Upper lobe of left lung (tissue), 6 donors: ENCODE results near the gene ACSL3. TPM values are rescaled to one million over a fixed set of nuclear protein-coding genes. Genes with fewer than 3 reads are reported as not detected.
A peak's percentile ranks its signal among the peaks of the same experiment; 100 is the strongest.
"Not testable (repeated sequence)": the region's sequence is repeated elsewhere in the genome, so short reads cannot be mapped to it uniquely, and the experiment has no call there.

Experiments used
- ATAC-seq, 2 donors: fragments of 200-7000 bp; cut with Tn5 transposase; one replicate each; pipeline ENCODE4 v1.9.1; 2022; ENCODE audit warnings: mild to moderate bottlenecking in 2 of 2, moderate library complexity in 2 of 2; ENCODE audit not compliant: low FRiP score in 2 of 2
- DNase-seq, 2 donors: peaks; one replicate each; pipeline ENCODE4 v3.0.0-alpha.2; 2019 to 2020
- H3K27ac ChIP-seq, 4 donors: fragments of 200-600 bp; sonication (generic); one replicate each; pipeline ENCODE4 v1.5.1; 2016 to 2019
- H3K27me3 ChIP-seq, 4 donors: fragments of 200-600 bp; sonication (generic); one replicate each; pipeline ENCODE4 v1.5.1; 2017 to 2019
- H3K36me3 ChIP-seq, 4 donors: fragments of 200-600 bp; sonication (generic); one replicate each; pipeline ENCODE4 v1.5.1; 2016 to 2019
- H3K4me1 ChIP-seq, 4 donors: fragments of 200-600 bp; sonication (generic); one replicate each; pipeline ENCODE4 v1.5.1; 2018 to 2019
- H3K4me3 ChIP-seq, 4 donors: fragments of 200-600 bp; sonication (generic); one replicate each; pipeline ENCODE4 v1.5.1; 2017 to 2019; ENCODE audit warnings: mild to moderate bottlenecking in 2 of 4, moderate library complexity in 1 of 4
- H3K9me3 ChIP-seq, 4 donors: fragments of 200-600 bp; sonication (generic); one replicate each; pipeline ENCODE4 v1.5.1; 2018 to 2019
- EP300 ChIP-seq, 4 donors: sonication (generic); formaldehyde crosslinking; IDR thresholded peaks; one replicate each; pipeline ENCODE4 v1.5.1; 2017; ENCODE audit warnings: antibody characterized with exemption in 4 of 4, control low read depth in 2 of 4
- POLR2A ChIP-seq, 4 donors: fragments of 450-650 bp; IDR thresholded peaks; one replicate each; pipeline ENCODE4 v1.5.1; 2016 to 2017; ENCODE audit warnings: antibody characterized with exemption in 4 of 4, mild to moderate bottlenecking in 2 of 4
- POLR2AphosphoS5 ChIP-seq, 2 donors: sonication (generic); formaldehyde crosslinking; IDR thresholded peaks; one replicate each; pipeline ENCODE4 v1.5.1; 2017; ENCODE audit warnings: antibody characterized with exemption in 2 of 2
- WGBS, 2 donors: methylation state at CpG; one replicate each; pipeline ENCODE4 v1.1.5; 2017 to 2018; 5-methylcytosine and 5-hydroxymethylcytosine counted together
- total RNA-seq, 6 donors: library from RNA; depleted of rRNA in 4 of 6; stranded (reverse); fragments of >200 nt in 4 of 6; gene quantifications; one replicate each; pipeline versions ENCODE4 v1.1.0 to v1.2.1, GENCODE V29; 2016 to 2021
- TF ChIP-seq, protein P1 (sequence below), 6 experiments: fragments of 450-650 bp in 4 of 6; fragments of 200-600 bp in 2 of 6; sonication (generic) in 2 of 6; IDR thresholded peaks; one replicate each; pipeline ENCODE4 v1.5.1; 2016 to 2019; ENCODE audit warnings: antibody characterized with exemption in 6 of 6
- donor health status: DM: no; HTN: no; CAD: no; lungs with moderate emphysema.
- donor health status: DM: no; HTN: yes; CAD: no; lungs with severe emphysema.

ACSL3 gene
- total RNA-seq, 6 donors from 2014 or later = 35.6 to 86.0 (median 69.9) TPM

DNA sequence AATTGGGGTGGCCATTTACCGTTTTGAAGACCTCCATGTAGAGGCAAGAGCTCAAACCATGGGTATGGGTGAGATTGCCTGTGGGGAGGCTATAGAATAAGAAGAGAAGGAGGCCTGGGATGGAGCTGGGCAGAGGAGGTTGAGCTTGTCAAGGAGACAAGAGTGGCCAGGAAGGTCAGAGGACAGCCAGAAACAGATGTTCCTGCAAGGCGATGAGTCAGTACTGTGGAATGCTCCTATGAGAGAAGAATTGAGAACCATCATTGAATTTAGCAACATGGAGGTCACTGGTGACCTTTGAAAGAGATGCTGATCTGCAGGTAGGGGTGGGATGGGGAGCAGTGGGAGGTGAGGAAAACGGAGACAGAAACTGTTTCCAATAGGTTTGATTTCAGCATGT lies 3.5 kb downstream of the ACSL3 start:
- H3K4me3 ChIP-seq = no peak overlapping the region
- H3K27me3 ChIP-seq = no peaks in the 10 kb centered on the region
- ATAC-seq (no peak), DNase-seq (no peak)
- H3K36me3 ChIP-seq = no peaks in the 10 kb centered on the region
- peaks cover 59 to 72% (median 63%) of the 10 kb centered on the region in 4 donors for H3K4me1 ChIP-seq
- 81 to 90% methylated on average over 3 of the region's 3 CpGs for WGBS, 2 donors
- peak overlapping the region in 1 of 4 donors; percentile 26 for H3K27ac ChIP-seq
- no peaks in the 10 kb centered on the region for H3K9me3 ChIP-seq
- TF ChIP-seq EP300 (IDR thresholded peaks at IDR 0.05) = no peak
- no peak for TF ChIP-seq POLR2A (IDR thresholded peaks at IDR 0.05)
- no peak for TF ChIP-seq POLR2AphosphoS5 (IDR thresholded peaks at IDR 0.05)
- TF ChIP-seq, protein P1, sequence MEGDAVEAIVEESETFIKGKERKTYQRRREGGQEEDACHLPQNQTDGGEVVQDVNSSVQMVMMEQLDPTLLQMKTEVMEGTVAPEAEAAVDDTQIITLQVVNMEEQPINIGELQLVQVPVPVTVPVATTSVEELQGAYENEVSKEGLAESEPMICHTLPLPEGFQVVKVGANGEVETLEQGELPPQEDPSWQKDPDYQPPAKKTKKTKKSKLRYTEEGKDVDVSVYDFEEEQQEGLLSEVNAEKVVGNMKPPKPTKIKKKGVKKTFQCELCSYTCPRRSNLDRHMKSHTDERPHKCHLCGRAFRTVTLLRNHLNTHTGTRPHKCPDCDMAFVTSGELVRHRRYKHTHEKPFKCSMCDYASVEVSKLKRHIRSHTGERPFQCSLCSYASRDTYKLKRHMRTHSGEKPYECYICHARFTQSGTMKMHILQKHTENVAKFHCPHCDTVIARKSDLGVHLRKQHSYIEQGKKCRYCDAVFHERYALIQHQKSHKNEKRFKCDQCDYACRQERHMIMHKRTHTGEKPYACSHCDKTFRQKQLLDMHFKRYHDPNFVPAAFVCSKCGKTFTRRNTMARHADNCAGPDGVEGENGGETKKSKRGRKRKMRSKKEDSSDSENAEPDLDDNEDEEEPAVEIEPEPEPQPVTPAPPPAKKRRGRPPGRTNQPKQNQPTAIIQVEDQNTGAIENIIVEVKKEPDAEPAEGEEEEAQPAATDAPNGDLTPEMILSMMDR (IDR thresholded peaks at IDR 0.05) = no peak

DNA sequence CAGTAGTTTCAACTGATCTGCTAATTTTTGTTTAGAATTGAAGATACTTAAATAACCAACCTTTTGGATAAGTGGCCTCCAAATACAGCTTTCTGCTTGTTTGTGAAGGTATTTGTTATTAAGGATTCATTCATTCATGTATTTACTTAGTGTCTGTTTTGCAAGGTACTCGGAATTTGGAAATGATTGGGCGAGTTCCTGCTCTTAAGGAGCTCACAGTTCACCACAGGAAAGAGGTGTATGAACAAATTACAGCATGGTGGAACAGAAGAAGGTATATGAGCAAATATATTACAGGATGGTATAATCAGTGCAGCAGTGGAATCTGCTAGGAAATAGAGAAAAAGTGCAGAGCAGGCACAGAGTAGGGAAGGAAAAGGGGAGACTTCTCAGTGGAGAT lies 4.5 kb downstream of the ACSL3 start:
- DNase-seq (no peak), ATAC-seq (no peak)
- Histone ChIP-seq H3K36me3 (no peaks in the 10 kb centered on the region), H3K4me1 (peaks cover 56 to 73% (median 62%) of the 10 kb centered on the region in 4 donors), H3K27me3 (no peaks in the 10 kb centered on the region), H3K27ac (no peak overlapping the region), H3K4me3 (no peak overlapping the region), H3K9me3 (no peaks in the 10 kb centered on the region)
- WGBS, 2 donors = 37 to 56% methylated on average over 2 of the region's 2 CpGs
- TF ChIP-seq EP300 (IDR thresholded peaks at IDR 0.05) (no peak), POLR2A (IDR thresholded peaks at IDR 0.05) (no peak), POLR2AphosphoS5 (IDR thresholded peaks at IDR 0.05) (no peak)
- TF ChIP-seq, protein P1 (IDR thresholded peaks at IDR 0.05) = no peak

DNA sequence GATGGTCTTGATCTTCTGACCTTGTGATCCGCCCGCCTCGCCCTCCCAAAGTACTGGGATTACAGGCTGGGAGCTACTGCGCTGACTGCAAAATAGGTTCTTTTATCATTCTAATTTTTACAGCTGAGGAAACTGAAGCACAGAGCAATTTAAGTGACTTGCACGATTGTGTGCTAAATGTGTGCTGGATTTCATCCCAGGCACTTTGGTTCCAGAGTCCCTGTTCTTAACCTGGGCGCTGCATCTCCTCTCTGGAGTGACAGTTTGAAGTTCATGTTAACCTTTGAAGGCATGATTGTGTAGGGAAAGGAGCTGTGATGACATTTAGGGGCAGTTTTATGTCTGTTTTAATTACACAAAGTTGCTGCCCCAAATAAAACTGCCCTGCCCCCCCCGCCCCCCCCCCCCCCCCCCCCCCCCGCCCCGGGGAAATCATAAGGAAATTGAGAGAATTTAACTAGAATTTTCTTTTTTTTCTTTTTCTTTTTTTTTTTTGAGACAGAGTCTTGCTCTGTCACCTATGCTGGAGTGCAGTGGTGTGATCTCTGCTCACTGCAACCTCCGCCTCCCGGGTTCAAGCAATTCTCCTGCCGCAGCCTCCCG lies 5.6 kb downstream of the ACSL3 start:
- DNase-seq (no peak), ATAC-seq (no peak)
- no peaks in the 10 kb centered on the region for H3K36me3 ChIP-seq
- TF ChIP-seq, protein P1 (IDR thresholded peaks at IDR 0.05) = no peak
- no peak for TF ChIP-seq POLR2AphosphoS5 (IDR thresholded peaks at IDR 0.05)
- H3K27ac ChIP-seq = no peak overlapping the region
- no peaks in the 10 kb centered on the region for H3K9me3 ChIP-seq
- no peak overlapping the region for H3K4me3 ChIP-seq
- H3K27me3 ChIP-seq = no peaks in the 10 kb centered on the region
- peaks cover 61 to 82% (median 66%) of the 10 kb centered on the region in 4 donors for H3K4me1 ChIP-seq
- 80 to 91% methylated on average over 11 to 13 of the region's 13 CpGs for WGBS, 2 donors

DNA sequence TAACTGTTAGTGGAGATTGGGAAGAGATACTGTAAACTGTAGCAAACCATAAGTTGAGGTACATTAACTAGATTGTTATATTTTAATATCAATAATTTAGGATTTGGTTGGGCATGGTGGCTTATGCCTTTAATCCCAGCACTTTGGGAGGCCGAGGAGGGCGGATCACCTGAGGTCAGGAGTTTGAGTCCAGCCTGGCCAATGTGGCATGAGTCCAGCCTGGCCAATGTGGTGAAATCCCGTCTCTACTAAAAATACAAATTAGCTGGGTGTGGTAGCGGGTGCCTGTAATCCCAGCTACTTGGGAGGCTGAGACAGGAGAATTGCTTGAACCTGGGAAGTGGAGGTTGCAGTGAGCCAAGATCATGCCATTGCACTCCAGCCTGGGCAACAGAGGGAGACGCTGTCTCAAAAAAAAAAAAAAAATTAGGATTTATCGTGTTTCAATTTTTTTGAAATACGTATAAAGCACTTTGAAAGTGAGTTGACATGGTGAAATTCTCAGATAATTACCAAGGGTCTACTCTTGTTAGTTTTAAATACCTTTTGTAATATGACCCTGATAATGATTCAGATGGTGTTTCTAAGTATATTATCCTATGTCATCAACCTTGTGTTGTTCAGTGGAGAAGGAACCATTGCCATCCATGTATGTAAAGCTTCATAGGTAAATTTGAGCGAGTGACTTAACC lies 7.9 kb downstream of the ACSL3 start:
- not testable (repeated sequence) for H3K9me3 ChIP-seq, DNase-seq, H3K4me3 ChIP-seq, H3K27me3 ChIP-seq, H3K36me3 ChIP-seq, ATAC-seq, H3K27ac ChIP-seq
- peaks cover 41 to 74% (median 47%) of the 10 kb centered on the region in 4 donors for H3K4me1 ChIP-seq
- WGBS, 2 donors = 87% methylated on average over 8 of the region's 8 CpGs

DNA sequence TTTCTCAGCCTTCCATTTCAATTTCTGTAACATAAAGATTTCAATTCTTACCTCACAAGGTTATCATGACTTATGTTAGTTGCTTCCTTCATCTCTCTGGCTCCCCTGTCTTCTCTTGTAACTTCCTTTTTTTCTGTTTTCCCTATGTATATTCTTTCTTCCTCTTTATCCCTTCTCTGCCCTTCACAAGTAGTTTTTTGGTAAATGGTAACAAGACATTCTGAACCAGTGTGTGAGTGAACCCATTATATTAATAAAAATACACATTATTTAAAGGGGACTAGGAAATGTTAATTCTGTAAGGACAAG lies 8.4 kb downstream of the ACSL3 start:
- Histone ChIP-seq H3K4me1 (peaks cover 36 to 69% (median 42%) of the 10 kb centered on the region in 4 donors), H3K36me3 (no peaks in the 10 kb centered on the region), H3K27ac (no peak overlapping the region), H3K9me3 (no peaks in the 10 kb centered on the region), H3K4me3 (no peak overlapping the region), H3K27me3 (no peaks in the 10 kb centered on the region)
- DNase-seq (no peak), ATAC-seq (no peak)
- no peak for TF ChIP-seq POLR2AphosphoS5 (IDR thresholded peaks at IDR 0.05)
- no peak for TF ChIP-seq POLR2A (IDR thresholded peaks at IDR 0.05)
- no peak for TF ChIP-seq EP300 (IDR thresholded peaks at IDR 0.05)
- TF ChIP-seq, protein P1 (IDR thresholded peaks at IDR 0.05) = no peak
